ENCODE results near the gene ZBTB47.

DNA sequence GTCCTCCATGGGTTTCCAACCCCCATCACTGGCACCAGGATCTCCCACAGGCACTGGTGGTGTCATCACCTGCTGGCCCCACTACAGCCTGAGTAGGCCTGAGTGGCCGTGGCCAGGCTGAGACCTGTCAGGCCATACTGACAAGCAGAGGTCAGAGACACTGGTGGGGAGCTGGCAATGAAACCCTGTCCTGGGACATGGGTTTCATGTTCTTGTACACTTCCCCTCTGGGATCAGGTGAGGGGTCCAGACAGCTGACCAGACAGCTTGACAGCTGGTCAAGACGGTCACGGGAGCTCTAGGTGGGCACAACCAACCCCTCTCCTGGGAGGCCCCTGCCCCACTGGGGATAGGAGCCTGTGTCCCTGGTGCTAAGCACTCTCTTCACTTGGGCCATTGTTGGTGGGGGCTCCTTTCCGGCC is 13.1 kb downstream of the ZBTB47 start:
- TF ChIP-seq CTCF (IDR thresholded peaks at IDR 0.05) (no peak), POLR2A (IDR thresholded peaks at IDR 0.05) (no peak)
